ENCODE results near the gene HES5.
A peak's percentile ranks its signal among the peaks of the same experiment; 100 is the strongest.

The HES5 gene

GRCh38 chr1:2504949-2505272 lies 25.2 kb downstream of the HES5 start:
- H2AK5ac ChIP-seq (ENCODE audit: low read length, severe bottlenecking), result no peak overlapping the region
- no peak for DNase-seq

GRCh38 chr1:2504225-2504948 lies 25.7 kb downstream of the HES5 start:
- peaks cover 27% of the 10 kb centered on the region for H3K4me1 ChIP-seq (ENCODE audit: control insufficient read depth, insufficient read depth, low read depth, low read length)
- H2AK5ac ChIP-seq (ENCODE audit: low read length, severe bottlenecking), result no peak overlapping the region
- no peak overlapping the region for H2BK12ac ChIP-seq (ENCODE audit: low read length in 2 of 2)
- no peak overlapping the region for H2BK5ac ChIP-seq (ENCODE audit: low read depth, low read length, poor library complexity, severe bottlenecking)
- peaks cover 5 to 71% of the 10 kb centered on the region in 2 experiments for H3K36me3 ChIP-seq (ENCODE audit: control insufficient read depth in 1 of 2, insufficient read depth in 2 of 2, low read depth in 1 of 2, low read length in 2 of 2)
- no peak overlapping the region for H3K9ac ChIP-seq (ENCODE audit: low read length)
- no peaks in the 10 kb centered on the region for H3K79me1 ChIP-seq (replicated peaks; ENCODE audit: low read length, poor library complexity, severe bottlenecking)
- H3K27ac ChIP-seq (ENCODE audit: low read length, poor library complexity, severe bottlenecking), result no peak overlapping the region
- no peak overlapping the region for H2BK15ac ChIP-seq (ENCODE audit: low read depth, poor library complexity, severe bottlenecking)
- no peak overlapping the region for H3K14ac ChIP-seq (ENCODE audit: low read length in 2 of 2)
- H3K9me3 ChIP-seq (ENCODE audit: control insufficient read depth, low read length), result no peaks in the 10 kb centered on the region
- 90% methylated on average over 33 of the region's 36 CpGs for WGBS
- no peak overlapping the region for H4K8ac ChIP-seq (ENCODE audit: low read length)
- H3K23ac ChIP-seq (ENCODE audit: low read length in 2 of 2), result no peak overlapping the region
- no peak overlapping the region for H3K18ac ChIP-seq (ENCODE audit: low read depth in 1 of 2, low read length in 2 of 2)
- H3K4ac ChIP-seq (ENCODE audit: low read depth in 1 of 2, low read length in 2 of 2), result no peak overlapping the region
- H3K4me3 ChIP-seq (ENCODE audit: insufficient read depth in 1 of 2, low read depth in 1 of 2, low read length in 2 of 2), result no peak overlapping the region
- no peak overlapping the region for H2AFZ ChIP-seq (ENCODE audit: low read depth, low read length)
- no peak overlapping the region for H4K91ac ChIP-seq (ENCODE audit: low read length)
- no peak overlapping the region for H2BK120ac ChIP-seq (ENCODE audit: low read depth, low read length)
- DNase-seq, result no peak
- no peak overlapping the region for H3K4me2 ChIP-seq (ENCODE audit: low read length, poor library complexity, severe bottlenecking)
- peaks cover 0 to 62% of the 10 kb centered on the region in 2 experiments for H3K27me3 ChIP-seq (ENCODE audit: control insufficient read depth in 1 of 2, insufficient read depth in 1 of 2, low read length in 2 of 2)

More at GRCh38 chr1:2504949-2505272, 25.2 kb downstream of the HES5 start:
- Histone ChIP-seq H3K27ac (ENCODE audit: low read length, poor library complexity, severe bottlenecking) (no peak overlapping the region), H3K14ac (ENCODE audit: low read length in 2 of 2) (no peak overlapping the region), H3K23ac (ENCODE audit: low read length in 2 of 2) (no peak overlapping the region), H3K4me2 (ENCODE audit: low read length, poor library complexity, severe bottlenecking) (no peak overlapping the region), H2BK5ac (ENCODE audit: low read depth, low read length, poor library complexity, severe bottlenecking) (no peak overlapping the region), H3K27me3 (ENCODE audit: control insufficient read depth in 1 of 2, insufficient read depth in 1 of 2, low read length in 2 of 2) (peaks cover 0 to 57% of the 10 kb centered on the region in 2 experiments), H2BK120ac (ENCODE audit: low read depth, low read length) (no peak overlapping the region), H3K4me1 (ENCODE audit: control insufficient read depth, insufficient read depth, low read depth, low read length) (peaks cover 25% of the 10 kb centered on the region), H3K79me1 (replicated peaks; ENCODE audit: low read length, poor library complexity, severe bottlenecking) (no peaks in the 10 kb centered on the region), H4K91ac (ENCODE audit: low read length) (no peak overlapping the region), H4K8ac (ENCODE audit: low read length) (no peak overlapping the region), H3K9ac (ENCODE audit: low read length) (no peak overlapping the region), H3K4me3 (ENCODE audit: insufficient read depth in 1 of 2, low read depth in 1 of 2, low read length in 2 of 2) (no peak overlapping the region), H2BK12ac (ENCODE audit: low read length in 2 of 2) (no peak overlapping the region), H3K36me3 (ENCODE audit: control insufficient read depth in 1 of 2, insufficient read depth in 2 of 2, low read depth in 1 of 2, low read length in 2 of 2) (peaks cover 10 to 74% of the 10 kb centered on the region in 2 experiments), H3K4ac (ENCODE audit: low read depth in 1 of 2, low read length in 2 of 2) (no peak overlapping the region), H3K18ac (ENCODE audit: low read depth in 1 of 2, low read length in 2 of 2) (no peak overlapping the region), H2AFZ (ENCODE audit: low read depth, low read length) (no peak overlapping the region), H3K9me3 (ENCODE audit: control insufficient read depth, low read length) (no peaks in the 10 kb centered on the region), H2BK15ac (ENCODE audit: low read depth, poor library complexity, severe bottlenecking) (no peak overlapping the region)
- whole genome bisulfite sequencing, result 94% methylated on average over 19 of the region's 22 CpGs

- Histone ChIP-seq H3K4me1 (ENCODE audit: control insufficient read depth, insufficient read depth, low read depth, low read length) (peaks cover 27% of the 10 kb centered on the region), H2AFZ (ENCODE audit: low read depth, low read length) (no peak overlapping the region), H3K9me3 (ENCODE audit: control insufficient read depth, low read length) (no peaks in the 10 kb centered on the region), H3K14ac (ENCODE audit: low read length in 2 of 2) (no peak overlapping the region), H2BK5ac (ENCODE audit: low read depth, low read length, poor library complexity, severe bottlenecking) (no peak overlapping the region), H3K4me3 (ENCODE audit: insufficient read depth in 1 of 2, low read depth in 1 of 2, low read length in 2 of 2) (no peak overlapping the region), H3K27me3 (ENCODE audit: control insufficient read depth in 1 of 2, insufficient read depth in 1 of 2, low read length in 2 of 2) (peaks cover 0 to 67% of the 10 kb centered on the region in 2 experiments), H3K4ac (ENCODE audit: low read depth in 1 of 2, low read length in 2 of 2) (no peak overlapping the region), H2BK12ac (ENCODE audit: low read length in 2 of 2) (no peak overlapping the region), H4K91ac (ENCODE audit: low read length) (no peak overlapping the region), H3K36me3 (ENCODE audit: control insufficient read depth in 1 of 2, insufficient read depth in 2 of 2, low read depth in 1 of 2, low read length in 2 of 2) (peaks cover 4 to 70% of the 10 kb centered on the region in 2 experiments), H3K23ac (ENCODE audit: low read length in 2 of 2) (no peak overlapping the region), H3K18ac (ENCODE audit: low read depth in 1 of 2, low read length in 2 of 2) (no peak overlapping the region), H3K27ac (ENCODE audit: low read length, poor library complexity, severe bottlenecking) (no peak overlapping the region), H3K79me1 (replicated peaks; ENCODE audit: low read length, poor library complexity, severe bottlenecking) (no peaks in the 10 kb centered on the region), H2BK15ac (ENCODE audit: low read depth, poor library complexity, severe bottlenecking) (peak overlapping the region; percentile 54), H3K4me2 (ENCODE audit: low read length, poor library complexity, severe bottlenecking) (no peak overlapping the region), H2BK120ac (ENCODE audit: low read depth, low read length) (no peak overlapping the region), H2AK5ac (ENCODE audit: low read length, severe bottlenecking) (no peak overlapping the region), H3K9ac (ENCODE audit: low read length) (no peak overlapping the region), H4K8ac (ENCODE audit: low read length) (no peak overlapping the region)
- WGBS, result 85% methylated on average over 31 of the region's 42 CpGs
- no peak for DNase-seq
Observed at GRCh38 chr1:2503554-2504224, 26.4 kb downstream of the HES5 start.

GRCh38 chr1:2502661-2503553 lies 27.2 kb downstream of the HES5 start:
- Histone ChIP-seq H3K18ac (ENCODE audit: low read depth in 1 of 2, low read length in 2 of 2) (no peak overlapping the region), H3K27me3 (ENCODE audit: control insufficient read depth in 1 of 2, insufficient read depth in 1 of 2, low read length in 2 of 2) (peaks cover 0 to 69% of the 10 kb centered on the region in 2 experiments), H2BK15ac (ENCODE audit: low read depth, poor library complexity, severe bottlenecking) (peak overlapping the region; percentile 54), H3K4me2 (ENCODE audit: low read length, poor library complexity, severe bottlenecking) (no peak overlapping the region), H3K4me1 (ENCODE audit: control insufficient read depth, insufficient read depth, low read depth, low read length) (peaks cover 27% of the 10 kb centered on the region), H3K23ac (ENCODE audit: low read length in 2 of 2) (no peak overlapping the region), H3K4me3 (ENCODE audit: insufficient read depth in 1 of 2, low read depth in 1 of 2, low read length in 2 of 2) (no peak overlapping the region), H2BK120ac (ENCODE audit: low read depth, low read length) (no peak overlapping the region), H3K14ac (ENCODE audit: low read length in 2 of 2) (no peak overlapping the region), H2AK5ac (ENCODE audit: low read length, severe bottlenecking) (no peak overlapping the region), H3K9me3 (ENCODE audit: control insufficient read depth, low read length) (no peaks in the 10 kb centered on the region), H3K27ac (ENCODE audit: low read length, poor library complexity, severe bottlenecking) (no peak overlapping the region), H2BK5ac (ENCODE audit: low read depth, low read length, poor library complexity, severe bottlenecking) (no peak overlapping the region), H4K91ac (ENCODE audit: low read length) (no peak overlapping the region), H3K4ac (ENCODE audit: low read depth in 1 of 2, low read length in 2 of 2) (no peak overlapping the region), H3K9ac (ENCODE audit: low read length) (no peak overlapping the region), H3K36me3 (ENCODE audit: control insufficient read depth in 1 of 2, insufficient read depth in 2 of 2, low read depth in 1 of 2, low read length in 2 of 2) (peaks cover under 1 to 64% of the 10 kb centered on the region in 2 experiments), H2BK12ac (ENCODE audit: low read length in 2 of 2) (no peak overlapping the region), H3K79me1 (replicated peaks; ENCODE audit: low read length, poor library complexity, severe bottlenecking) (no peaks in the 10 kb centered on the region), H4K8ac (ENCODE audit: low read length) (no peak overlapping the region), H2AFZ (ENCODE audit: low read depth, low read length) (no peak overlapping the region)
- 88% methylated on average over 35 of the region's 36 CpGs for WGBS
- no peak for DNase-seq

Data from mesenchymal stem cell (in vitro differentiated cells and primary cell).